A172 (cell line): ENCODE measurements around the gene DYNC1I1. TPM values are rescaled to one million over a fixed set of nuclear protein-coding genes. Genes with fewer than 3 reads are reported as not detected.

Experiments used
- DNase-seq: peaks from one replicate; pipeline ENCODE4 v3.0.0-alpha.2; 2015; ENCODE audit warnings: low spot score
- total RNA-seq: library from RNA; depleted of rRNA; stranded (reverse); fragments of >200 nt; shearing (Covaris generic); gene quantifications from 2 replicates; pipeline ENCODE4 v1.2.3, GENCODE V29; 2014

DYNC1I1 gene
- total RNA-seq, 1 experiment from 2014 or later: 2.4 TPM

DNA sequence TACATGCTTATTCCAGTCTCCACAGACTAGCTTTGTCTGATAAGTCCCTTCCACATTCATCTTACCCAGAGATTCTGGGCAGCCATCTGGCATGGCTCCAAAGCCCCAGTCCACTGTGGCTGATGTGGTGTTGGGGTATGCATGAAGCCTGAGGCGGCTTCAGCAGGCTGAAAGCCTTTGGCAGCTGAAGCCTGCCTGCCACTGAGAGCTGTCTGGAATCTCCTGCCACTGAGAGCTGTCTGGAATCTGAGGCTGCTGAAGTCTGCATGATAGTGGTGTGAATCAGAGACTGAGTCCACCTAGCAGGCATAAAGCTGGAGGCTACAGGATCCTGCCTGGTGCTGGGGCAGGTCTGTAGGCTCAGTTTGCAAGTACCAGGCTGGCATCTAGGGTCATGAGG, 87.1 kb downstream of the DYNC1I1 start:
- DNase-seq: peak; percentile 54

GRCh38 chr7:95861041-95861440, 88.7 kb downstream of the DYNC1I1 start:
- peak; percentile 34 for DNase-seq

DNA sequence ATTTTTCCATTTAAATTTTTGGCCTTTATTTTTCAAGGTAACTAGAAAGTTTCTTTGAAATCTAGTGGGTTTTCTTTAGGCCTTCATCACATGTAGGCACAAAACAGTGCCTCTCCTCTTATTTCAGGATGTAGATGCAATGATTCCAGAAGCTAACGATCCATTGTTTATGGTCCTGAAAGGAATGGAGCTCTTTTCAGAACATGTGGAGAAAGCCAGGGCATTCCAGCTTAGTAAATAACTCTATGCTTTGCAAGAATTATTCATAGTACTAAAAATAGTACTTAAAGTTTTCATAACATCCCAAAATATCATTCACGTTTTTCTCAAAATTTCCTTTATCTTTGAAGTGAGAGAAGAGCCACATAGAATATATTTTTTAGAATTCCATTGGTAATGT, 91.3 kb downstream of the DYNC1I1 start:
- no peak for DNase-seq

DNA sequence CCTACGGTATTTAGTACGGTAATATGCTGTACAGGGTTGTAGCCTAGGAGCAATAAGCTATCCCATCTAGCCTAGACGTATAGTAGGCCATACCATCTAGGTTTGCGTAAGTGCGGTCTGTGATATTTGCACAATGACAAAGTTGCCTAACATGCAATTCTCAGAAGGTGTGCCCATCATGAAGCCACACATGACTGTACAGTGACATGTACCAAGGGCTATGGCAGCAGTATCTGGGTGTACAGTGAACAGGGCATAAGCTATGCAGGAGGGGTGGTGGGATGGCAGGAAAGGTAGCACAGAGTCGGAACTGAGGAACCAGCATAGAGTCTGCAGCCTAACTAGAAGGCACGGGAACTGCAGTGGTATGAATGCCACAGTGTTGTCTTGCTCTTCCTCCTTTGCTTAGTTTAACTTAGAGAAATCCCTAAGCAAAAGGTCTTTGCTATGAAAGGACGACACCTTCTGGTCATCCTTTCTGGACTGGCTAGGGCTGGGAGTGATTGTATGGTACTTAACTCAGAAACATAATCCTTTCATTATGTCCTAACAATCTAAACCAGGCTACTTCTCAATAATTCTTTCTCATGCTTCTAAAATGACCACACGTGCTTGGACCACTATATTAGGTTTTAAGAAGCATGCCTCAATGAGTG, 93.5 kb downstream of the DYNC1I1 start:
- DNase-seq: peak; percentile 35

GRCh38 chr7:95867309-95867708, 95.0 kb downstream of the DYNC1I1 start:
- no peak for DNase-seq

- peak; percentile 63 for DNase-seq
These were observed 98.9 kb downstream of the DYNC1I1 start for GRCh38 chr7:95871075-95871848.

DNA sequence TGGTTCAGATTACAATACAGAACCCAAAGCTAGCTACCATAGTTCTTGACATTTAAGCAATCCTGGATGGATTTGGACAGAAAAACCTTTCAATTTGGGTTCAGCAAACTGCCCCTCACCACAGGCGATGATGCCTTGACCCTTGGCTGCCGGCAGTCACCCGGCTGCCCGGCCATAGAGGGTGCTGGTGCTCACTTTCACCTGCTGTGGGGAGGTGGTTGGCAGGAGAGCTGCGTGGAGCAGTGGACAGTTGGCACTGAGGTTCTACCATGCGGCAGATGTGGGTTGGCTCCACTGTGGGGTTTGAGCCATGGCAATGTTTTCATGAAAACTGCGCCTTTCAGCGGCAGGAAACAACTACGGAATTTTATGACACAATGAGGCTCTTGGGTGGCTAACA, 99.5 kb downstream of the DYNC1I1 start:
- no peak for DNase-seq

DNA sequence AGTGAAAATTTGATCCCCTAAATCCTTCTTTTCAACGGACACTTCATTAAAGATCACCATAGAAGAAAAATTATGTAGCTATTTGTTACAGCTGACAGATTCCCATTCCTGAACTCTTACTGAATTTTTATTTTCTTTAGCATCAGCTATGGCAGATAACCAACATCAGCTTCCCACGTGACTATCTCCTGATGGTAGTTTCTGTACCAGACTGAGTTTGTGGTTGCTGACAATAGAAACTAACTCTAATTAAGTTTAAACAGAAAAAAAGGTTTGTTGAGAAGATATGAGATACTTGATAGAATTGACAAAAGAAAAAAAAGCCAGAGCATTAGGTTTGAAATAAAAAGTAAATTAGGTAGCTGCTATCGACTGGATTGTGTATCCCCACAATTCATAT, 101.8 kb downstream of the DYNC1I1 start:
- DNase-seq: no peak

- peak; percentile 8 for DNase-seq
These were observed 102.3 kb downstream of the DYNC1I1 start for GRCh38 chr7:95874541-95875265.

- DNase-seq: no peak
These were observed 103.2 kb downstream of the DYNC1I1 start for GRCh38 chr7:95875519-95875918.

DNA sequence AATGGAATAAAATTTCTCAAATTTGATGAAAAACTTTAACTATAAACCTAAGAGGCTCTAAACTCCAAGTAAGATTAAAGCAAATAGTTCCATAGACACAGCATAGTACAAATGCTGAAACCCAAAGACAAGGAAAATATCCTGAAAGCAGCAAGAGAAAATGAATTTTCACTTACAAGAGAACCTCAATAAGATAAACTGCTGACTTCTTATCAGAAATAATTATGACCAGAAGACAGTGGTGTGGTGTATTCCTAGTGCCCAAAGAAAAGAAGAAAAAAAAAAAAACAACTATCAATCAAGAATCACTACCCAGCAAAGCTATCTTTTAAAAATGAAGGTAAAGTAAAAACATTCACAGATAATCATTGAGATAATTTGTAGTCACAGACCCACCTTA, 106.3 kb downstream of the DYNC1I1 start:
- no peak for DNase-seq

DNA sequence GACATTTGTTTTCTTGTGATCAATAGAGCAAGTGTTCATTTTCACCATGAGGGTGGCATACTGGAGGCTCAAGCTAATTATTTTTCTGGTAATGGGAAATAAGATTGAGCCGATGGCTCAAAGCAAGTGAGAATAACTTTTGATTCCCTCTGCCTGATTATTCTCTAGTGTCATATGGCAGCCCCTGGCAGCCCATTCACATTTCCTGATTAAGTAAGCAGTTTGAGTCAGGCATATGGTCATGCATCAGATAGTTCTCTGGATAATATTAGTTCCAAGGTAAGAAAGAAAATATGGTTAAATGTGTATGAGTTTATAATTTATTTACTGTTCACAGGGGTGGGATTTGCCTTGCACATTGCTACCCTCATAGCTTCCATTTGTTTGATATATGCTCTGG, 109.2 kb downstream of the DYNC1I1 start:
- no peak for DNase-seq

- DNase-seq: no peak
These were observed 110.9 kb downstream of the DYNC1I1 start for GRCh38 chr7:95883217-95883616.

- peak; percentile 16 for DNase-seq
These were observed 114.2 kb downstream of the DYNC1I1 start for GRCh38 chr7:95886501-95887090.

DNA sequence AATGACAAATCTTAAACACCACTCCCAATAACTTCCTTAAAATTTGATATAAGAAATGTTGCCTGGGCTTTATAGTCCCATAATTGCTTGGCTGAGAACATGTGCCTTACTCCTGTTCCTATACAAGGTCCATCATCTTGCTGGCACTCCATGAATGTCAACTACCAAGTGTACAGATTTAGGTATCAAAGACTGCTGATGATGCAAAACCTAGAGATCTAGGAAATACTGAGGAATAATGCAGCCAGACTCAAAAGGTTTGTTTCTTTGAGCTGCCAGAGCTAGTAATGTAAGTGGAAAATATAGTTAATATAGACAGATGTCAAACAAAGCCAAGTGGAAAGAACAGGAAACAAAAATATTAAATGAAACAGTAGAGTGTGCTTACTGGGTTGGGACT, 121.1 kb downstream of the DYNC1I1 start:
- DNase-seq: no peak

GRCh38 chr7:95897557-95898251, 125.3 kb downstream of the DYNC1I1 start:
- no peak for DNase-seq

- no peak for DNase-seq
These were observed 127.7 kb downstream of the DYNC1I1 start for GRCh38 chr7:95899919-95900513.

GRCh38 chr7:95901006-95901405, 128.7 kb downstream of the DYNC1I1 start:
- no peak for DNase-seq

DNA sequence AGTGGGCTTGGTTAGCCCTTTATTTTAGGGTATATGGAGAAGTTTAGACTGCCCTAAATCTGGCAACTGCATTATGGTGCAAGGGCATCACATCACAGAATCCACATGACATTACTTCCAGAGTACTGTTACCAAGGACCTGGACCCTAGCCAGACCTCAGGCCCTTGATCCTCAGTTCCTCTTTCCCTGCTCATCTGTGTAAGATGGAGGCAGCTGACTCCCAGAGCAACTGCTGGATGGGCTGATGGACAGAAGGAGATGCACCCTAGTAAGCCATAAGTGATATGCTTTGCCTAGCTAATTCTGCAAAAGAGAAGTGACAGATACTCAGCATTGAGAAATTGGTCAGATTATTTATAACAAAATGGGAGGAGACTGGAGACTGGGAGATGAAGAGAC, 131.7 kb downstream of the DYNC1I1 start:
- no peak for DNase-seq

DNA sequence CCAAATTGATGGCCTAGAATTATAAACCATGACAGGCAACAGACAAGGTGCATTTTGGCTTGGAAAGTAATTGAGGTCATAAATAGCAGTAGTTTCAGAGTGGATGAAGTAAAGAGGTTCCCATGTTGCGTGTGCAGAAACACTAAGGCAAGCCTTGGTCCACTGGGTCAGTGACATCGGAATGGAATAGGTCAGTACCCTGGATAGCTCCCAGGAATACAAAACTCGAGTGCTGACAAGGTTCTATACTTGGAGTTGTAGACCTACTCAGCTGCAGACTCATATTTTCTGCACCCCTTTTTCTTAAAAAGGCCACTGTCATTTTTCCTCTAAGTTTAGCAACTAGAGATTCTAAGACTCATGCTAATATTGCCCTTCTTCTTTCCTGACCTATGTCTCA, 132.8 kb downstream of the DYNC1I1 start:
- DNase-seq: peak; percentile 15

DNA sequence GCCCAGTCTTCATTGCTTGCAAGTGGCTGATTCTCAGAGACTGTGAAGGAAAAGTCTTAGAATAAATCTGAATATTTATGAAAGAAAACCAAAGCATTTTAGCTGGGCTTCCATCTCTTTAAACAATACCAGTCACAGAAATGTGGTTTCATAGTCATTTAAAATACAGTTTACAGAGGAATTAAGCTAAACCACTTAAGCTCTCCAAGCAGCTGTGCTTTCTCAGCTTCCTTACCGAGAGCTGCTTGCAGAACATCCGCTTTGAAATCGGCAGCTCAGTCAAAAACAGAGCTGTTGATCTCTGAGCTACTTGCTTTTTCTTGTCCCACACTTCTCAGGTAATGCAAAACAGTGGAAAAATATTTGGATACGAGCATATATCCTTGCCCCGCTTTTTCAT, 134.5 kb downstream of the DYNC1I1 start:
- DNase-seq: no peak
